Measurements from ENCODE around the gene HIVEP2.

The HIVEP2 gene

DNA sequence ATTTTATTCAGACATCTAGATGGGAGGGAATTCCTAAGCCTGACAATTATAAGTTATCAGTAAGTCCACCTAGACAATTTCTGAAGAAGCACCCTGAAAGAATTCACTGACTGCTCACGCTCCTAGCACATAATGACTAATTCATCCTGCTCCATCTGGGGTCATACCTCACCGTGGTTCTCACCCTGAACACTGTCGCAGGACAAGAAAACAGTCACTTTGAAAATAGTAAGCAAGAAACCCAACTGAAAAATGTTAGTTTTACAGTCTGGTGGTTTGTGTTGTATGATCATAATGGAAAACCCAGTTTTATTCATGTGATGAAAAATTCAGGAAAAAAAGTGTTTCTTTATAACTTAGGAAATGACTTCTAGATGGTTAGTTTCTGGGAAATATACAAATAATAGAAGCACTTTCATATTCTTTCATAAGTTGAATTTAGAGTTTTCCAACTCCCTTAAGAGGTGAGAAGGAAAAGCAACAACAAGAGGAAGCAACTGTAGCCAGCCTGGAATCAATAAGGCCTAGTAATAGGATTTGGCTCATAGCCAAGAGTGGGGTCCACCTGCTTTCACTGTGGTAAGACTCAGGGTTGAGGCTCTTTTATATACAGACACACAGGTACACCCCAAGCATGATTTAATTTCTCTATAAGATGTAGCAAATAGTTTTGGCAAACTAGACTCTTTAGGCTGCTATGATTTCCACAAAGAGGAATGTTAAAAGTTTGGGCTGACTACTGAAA, 94.1 kb downstream of the HIVEP2 start:
- Histone ChIP-seq H3K4me3 (ENCODE audit: low read depth, low read length) (no peak overlapping the region), H3K9ac (no peak overlapping the region), H3K27me3 (ENCODE audit: control insufficient read depth, insufficient read depth, low read length) (no peaks in the 10 kb centered on the region), H2AFZ (no peak overlapping the region), H3K36me3 (ENCODE audit: control insufficient read depth, insufficient read depth, low read length) (no peaks in the 10 kb centered on the region), H3K27ac (no peak overlapping the region), H3K4me2 (ENCODE audit: low read length) (no peak overlapping the region), H3K4me1 (peaks cover 7% of the 10 kb centered on the region), H3K79me2 (peaks cover 7% of the 10 kb centered on the region), H3K9me3 (ENCODE audit: control insufficient read depth, low read length) (no peaks in the 10 kb centered on the region)
- TF ChIP-seq, protein P1, sequence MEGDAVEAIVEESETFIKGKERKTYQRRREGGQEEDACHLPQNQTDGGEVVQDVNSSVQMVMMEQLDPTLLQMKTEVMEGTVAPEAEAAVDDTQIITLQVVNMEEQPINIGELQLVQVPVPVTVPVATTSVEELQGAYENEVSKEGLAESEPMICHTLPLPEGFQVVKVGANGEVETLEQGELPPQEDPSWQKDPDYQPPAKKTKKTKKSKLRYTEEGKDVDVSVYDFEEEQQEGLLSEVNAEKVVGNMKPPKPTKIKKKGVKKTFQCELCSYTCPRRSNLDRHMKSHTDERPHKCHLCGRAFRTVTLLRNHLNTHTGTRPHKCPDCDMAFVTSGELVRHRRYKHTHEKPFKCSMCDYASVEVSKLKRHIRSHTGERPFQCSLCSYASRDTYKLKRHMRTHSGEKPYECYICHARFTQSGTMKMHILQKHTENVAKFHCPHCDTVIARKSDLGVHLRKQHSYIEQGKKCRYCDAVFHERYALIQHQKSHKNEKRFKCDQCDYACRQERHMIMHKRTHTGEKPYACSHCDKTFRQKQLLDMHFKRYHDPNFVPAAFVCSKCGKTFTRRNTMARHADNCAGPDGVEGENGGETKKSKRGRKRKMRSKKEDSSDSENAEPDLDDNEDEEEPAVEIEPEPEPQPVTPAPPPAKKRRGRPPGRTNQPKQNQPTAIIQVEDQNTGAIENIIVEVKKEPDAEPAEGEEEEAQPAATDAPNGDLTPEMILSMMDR (IDR thresholded peaks at IDR 0.05) = no peak

DNA sequence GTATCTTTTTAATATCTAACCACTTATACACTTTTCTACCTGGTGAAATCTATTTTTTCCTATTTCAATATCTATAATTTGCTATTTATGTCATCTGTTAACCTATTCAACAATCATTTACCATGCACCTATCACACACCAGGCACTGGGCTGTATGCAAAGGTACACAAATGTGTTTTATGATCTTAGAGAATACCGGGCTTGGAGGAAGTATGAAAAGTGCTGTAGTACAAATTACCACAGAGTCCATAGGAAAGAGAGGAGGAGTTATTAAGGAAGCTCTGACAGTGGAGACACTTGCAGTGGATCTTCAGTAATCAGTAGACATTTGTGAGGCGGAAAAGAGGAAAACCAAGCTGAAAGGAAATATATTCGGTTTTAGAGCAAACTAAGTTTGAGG, 96.0 kb downstream of the HIVEP2 start:
- Histone ChIP-seq H3K27ac (no peak overlapping the region), H3K27me3 (ENCODE audit: control insufficient read depth, insufficient read depth, low read length) (no peaks in the 10 kb centered on the region), H3K36me3 (ENCODE audit: control insufficient read depth, insufficient read depth, low read length) (no peaks in the 10 kb centered on the region)

DNA sequence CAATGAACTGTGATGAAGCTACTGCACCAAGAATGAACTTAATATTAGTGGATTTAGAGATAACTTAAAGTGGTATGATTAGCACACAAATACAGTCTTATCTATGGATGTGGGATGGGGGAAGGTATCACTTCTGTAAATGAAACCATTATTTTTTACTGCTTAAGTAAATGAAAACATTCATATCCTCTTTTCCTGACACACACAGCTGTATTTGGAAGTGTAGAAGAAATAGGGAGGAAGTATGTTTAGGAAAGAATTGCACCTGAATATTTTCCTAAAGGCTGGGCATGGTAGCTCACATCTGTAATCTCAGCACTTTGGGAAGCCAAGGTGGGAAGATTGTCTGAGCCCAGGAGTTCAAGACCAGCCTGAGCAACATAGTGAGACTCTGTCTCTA, 96.8 kb downstream of the HIVEP2 start:
- Histone ChIP-seq H3K79me2 (peaks cover 4% of the 10 kb centered on the region), H3K27ac (no peak overlapping the region), H3K4me1 (peaks cover 21% of the 10 kb centered on the region), H3K4me2 (ENCODE audit: low read length) (no peak overlapping the region), H3K27me3 (ENCODE audit: control insufficient read depth, insufficient read depth, low read length) (no peaks in the 10 kb centered on the region), H3K36me3 (ENCODE audit: control insufficient read depth, insufficient read depth, low read length) (no peaks in the 10 kb centered on the region), H3K9ac (no peak overlapping the region), H3K4me3 (ENCODE audit: low read depth, low read length) (no peak overlapping the region), H3K9me3 (ENCODE audit: control insufficient read depth, low read length) (no peaks in the 10 kb centered on the region), H2AFZ (no peak overlapping the region)
- TF ChIP-seq, protein P1 (IDR thresholded peaks at IDR 0.05) = no peak

More for the DNA sequence above, 96.0 kb downstream of the HIVEP2 start:
- H3K4me3 ChIP-seq (ENCODE audit: low read depth, low read length) = no peak overlapping the region
- peaks cover 21% of the 10 kb centered on the region for H3K4me1 ChIP-seq
- H3K9me3 ChIP-seq (ENCODE audit: control insufficient read depth, low read length) = no peaks in the 10 kb centered on the region
- no peak overlapping the region for H3K4me2 ChIP-seq (ENCODE audit: low read length)
- no peak overlapping the region for H2AFZ ChIP-seq
- no peak overlapping the region for H3K9ac ChIP-seq
- H3K79me2 ChIP-seq = peaks cover 4% of the 10 kb centered on the region
- TF ChIP-seq, protein P1 (IDR thresholded peaks at IDR 0.05) = no peak

DNA sequence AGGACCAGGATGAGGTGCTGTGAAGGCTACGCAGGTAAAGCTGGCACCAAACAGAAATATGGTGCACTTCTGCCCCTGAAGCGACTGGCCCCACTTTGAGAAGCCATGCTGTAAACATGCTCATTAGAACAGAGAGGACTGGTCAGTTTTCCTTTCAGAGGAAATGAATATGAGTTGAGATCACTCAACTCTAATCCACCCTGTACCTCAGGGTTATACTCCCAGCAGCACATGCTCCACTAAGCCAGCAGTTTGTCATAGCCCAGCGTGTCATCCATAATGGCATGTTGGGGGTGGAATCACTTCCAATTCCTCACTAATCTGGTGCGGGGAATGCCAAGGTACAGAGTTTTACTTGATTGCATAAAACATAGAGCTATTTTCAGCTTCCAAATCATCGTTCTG, 98.1 kb downstream of the HIVEP2 start:
- H3K4me3 ChIP-seq (ENCODE audit: low read depth, low read length) = no peak overlapping the region
- no peaks in the 10 kb centered on the region for H3K36me3 ChIP-seq (ENCODE audit: control insufficient read depth, insufficient read depth, low read length)
- peaks cover 4% of the 10 kb centered on the region for H3K79me2 ChIP-seq
- no peak overlapping the region for H2AFZ ChIP-seq
- no peak overlapping the region for H3K27ac ChIP-seq
- no peaks in the 10 kb centered on the region for H3K9me3 ChIP-seq (ENCODE audit: control insufficient read depth, low read length)
- TF ChIP-seq, protein P1 (IDR thresholded peaks at IDR 0.05) = no peak
- H3K9ac ChIP-seq = no peak overlapping the region
- H3K4me1 ChIP-seq = peaks cover 30% of the 10 kb centered on the region
- no peak overlapping the region for H3K4me2 ChIP-seq (ENCODE audit: low read length)
- no peaks in the 10 kb centered on the region for H3K27me3 ChIP-seq (ENCODE audit: control insufficient read depth, insufficient read depth, low read length)

DNA sequence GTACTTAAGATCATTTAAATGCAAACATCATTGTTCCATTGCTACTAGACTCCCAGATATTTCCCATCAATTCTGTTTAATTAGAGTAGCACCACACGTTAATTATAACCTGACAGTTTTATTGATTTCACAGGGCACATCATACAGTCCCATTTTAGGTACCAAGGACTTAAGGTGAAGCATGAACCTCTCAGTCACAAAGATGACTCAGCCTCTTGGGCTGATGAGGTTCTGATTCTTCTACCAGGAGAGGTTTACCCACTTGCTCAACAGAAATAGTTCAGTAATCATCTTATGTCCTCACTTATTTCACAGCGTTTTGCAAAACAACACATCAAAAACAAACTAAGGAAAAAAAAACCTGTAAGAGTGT, 98.5 kb downstream of the HIVEP2 start:
- peaks cover 7% of the 10 kb centered on the region for H3K79me2 ChIP-seq
- H3K27me3 ChIP-seq (ENCODE audit: control insufficient read depth, insufficient read depth, low read length) = no peaks in the 10 kb centered on the region
- H3K27ac ChIP-seq = peak overlapping the region; percentile 80
- H2AFZ ChIP-seq = peak overlapping the region; percentile 78
- no peak overlapping the region for H3K4me2 ChIP-seq (ENCODE audit: low read length)
- TF ChIP-seq, protein P1 (IDR thresholded peaks at IDR 0.05) = no peak
- no peak overlapping the region for H3K4me3 ChIP-seq (ENCODE audit: low read depth, low read length)
- peaks cover 30% of the 10 kb centered on the region for H3K4me1 ChIP-seq
- H3K36me3 ChIP-seq (ENCODE audit: control insufficient read depth, insufficient read depth, low read length) = no peaks in the 10 kb centered on the region
- H3K9me3 ChIP-seq (ENCODE audit: control insufficient read depth, low read length) = no peaks in the 10 kb centered on the region
- H3K9ac ChIP-seq = no peak overlapping the region

Measured in parathyroid adenoma (tissue), 2 donors.